MCF 10A (cell line): ENCODE results near the gene CTU2. TPM values are rescaled to one million over a fixed set of nuclear protein-coding genes. Genes with fewer than 3 reads are reported as not detected.
A peak's percentile ranks its signal among the peaks of the same experiment; 100 is the strongest.

Experiments used
- Bru-seq: library from RNA; stranded (reverse); fragments of 400-500 nt; gene quantifications from one replicate; lab custom pipeline; 2021; lab: Mats Ljungman, UMichigan
- BruChase-seq, 2 experiments: library from RNA; stranded (reverse); fragments of 400-500 nt; gene quantifications; one replicate each; lab custom pipeline; 2021; lab: Mats Ljungman, UMichigan
- BruUV-seq: library from RNA; stranded (reverse); fragments of 400-500 nt; replicated peaks from 2 replicates; lab custom pipeline; 2021; lab: Mats Ljungman, UMichigan
- CTCF ChIA-PET: fragments of 300-600 bp; sonication (Branson Sonifier 250); formaldehyde crosslinking; extraction: SDS; loops from one replicate; lab custom pipeline; 2021; ENCODE audit warnings: antibody characterized with exemption, inconsistent platforms; lab: Yijun Ruan, JAX
- POLR2A ChIA-PET: fragments of 300-600, 350-650 bp; sonication (Branson Sonifier 250); formaldehyde crosslinking; extraction: SDS; loops from one replicate; lab custom pipeline; 2020; ENCODE audit warnings: antibody characterized with exemption, inconsistent platforms; lab: Yijun Ruan, JAX
- DNase-seq: peaks from one replicate; pipeline ENCODE4 v3.0.0-alpha.2; 2018; ENCODE audit not compliant: unreplicated experiment
- H3K27ac Mint-ChIP-seq: one replicate; pipeline ENCODE4 v1.8.0; 2022; ENCODE audit warnings: mild to moderate bottlenecking, low read depth, mixed read lengths; ENCODE audit not compliant: unreplicated experiment
- H3K27me3 Mint-ChIP-seq: one replicate; pipeline ENCODE4 v1.8.0; 2022; ENCODE audit warnings: mixed read lengths; ENCODE audit not compliant: insufficient read depth, unreplicated experiment
- H3K36me3 Mint-ChIP-seq: one replicate; pipeline ENCODE4 v1.8.0; 2022; ENCODE audit warnings: mild to moderate bottlenecking, moderate library complexity, mixed read lengths; ENCODE audit not compliant: insufficient read depth, unreplicated experiment
- H3K4me1 Mint-ChIP-seq: one replicate; pipeline ENCODE4 v1.8.0; 2022; ENCODE audit warnings: mixed read lengths; ENCODE audit not compliant: insufficient read depth, unreplicated experiment
- H3K4me3 Mint-ChIP-seq: one replicate; pipeline ENCODE4 v1.8.0; 2022; ENCODE audit warnings: mild to moderate bottlenecking, moderate library complexity, mixed read lengths; ENCODE audit not compliant: unreplicated experiment
- H3K9me3 Mint-ChIP-seq: one replicate; pipeline ENCODE4 v1.8.0; 2022; ENCODE audit warnings: mixed read lengths; ENCODE audit not compliant: unreplicated experiment
- intact Hi-C: fragments of 100-400 bp; cut with micrococcal nuclease; formaldehyde crosslinking; loops from 2 replicates; pipeline ENCODE4 v1.14.1; 2022
- long read RNA-seq: library from polyadenylated mRNA; stranded (forward); transcript quantifications from one replicate; pipeline ENCODE4 v2.0.0, GENCODE V29; 2022
- total RNA-seq: library from RNA; stranded (reverse); gene quantifications from 2 replicates; pipeline ENCODE4 v1.2.3, GENCODE V29; 2022
- TF ChIP-seq, protein P1 (sequence below): fragments of 200-600 bp; IDR thresholded peaks from one replicate; pipeline ENCODE4 v1.8.0; 2022; ENCODE audit warnings: antibody characterized with exemption, mild to moderate bottlenecking; ENCODE audit not compliant: unreplicated experiment

Gene CTU2
- 26.9 and 40.8 TPM in 2 replicates for total RNA-seq
- percentile 43 among the genes with signal in this experiment for Bru-seq, nascent RNA
- percentile 48 among the genes with signal in this experiment for BruChase-seq, experiment 1, labeled RNA remaining after a 6-hour chase
- percentile 37 among the genes with signal in this experiment for BruChase-seq, experiment 2, labeled RNA remaining after a 2-hour chase
- long read RNA-seq, transcript CTU2-202 (15 exons, 1,751 nt) = major isoform, 38 of 55 reads
- long read RNA-seq, partial matches to known transcripts = 4 of 55 reads
- long read RNA-seq, other reads (novel, unspliced or antisense) = 12 of 55 reads

DNA sequence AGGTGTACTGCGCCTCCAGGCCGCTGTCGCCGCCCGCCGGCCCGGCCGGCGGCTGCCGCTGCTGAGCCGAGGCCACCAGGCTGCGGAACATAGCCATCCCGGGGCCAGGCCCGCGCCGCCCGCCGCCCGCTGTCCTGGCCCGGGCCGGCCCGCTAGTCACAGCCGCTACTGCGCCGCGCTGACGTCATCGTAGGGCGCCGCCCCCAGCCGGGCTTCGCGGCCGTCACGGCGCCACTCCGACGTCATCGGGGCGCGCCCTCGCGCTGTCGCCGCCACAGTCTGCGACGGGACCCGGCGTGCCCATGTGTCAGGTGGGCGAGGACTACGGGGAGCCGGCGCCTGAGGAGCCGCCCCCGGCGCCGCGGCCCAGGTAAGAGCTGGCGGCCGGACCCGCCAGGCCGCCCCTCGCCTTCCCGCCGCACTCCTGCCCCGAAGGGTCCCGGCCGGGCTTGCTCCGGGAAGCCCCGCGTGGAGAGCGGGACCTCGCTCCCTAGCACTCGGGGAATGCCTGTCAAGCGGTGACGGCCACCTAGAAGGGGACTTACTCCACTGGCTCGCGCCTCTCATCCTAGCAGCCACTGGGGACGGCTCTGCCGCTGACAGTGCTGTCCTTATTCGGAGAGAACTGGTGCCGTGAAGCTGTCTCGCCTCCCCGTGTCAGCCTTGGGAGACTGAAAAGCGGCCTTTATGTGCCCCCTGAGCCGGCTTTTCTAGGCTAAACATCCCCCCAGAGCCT lies at the start of gene CTU2, which contains the start of gene RNF166:
CTU2 (plus strand) TSS at position 275 of the 736 bp plus-strand sequence; CDS start at position 303, 28 bp downstream.
RNF166 (minus strand) TSS at position 180 of the 736 bp plus-strand sequence; CDS start at position 97, 83 bp downstream.
- no peaks in the 10 kb centered on the region for H3K27me3 Mint-ChIP-seq
- peak within 1 kb of the TSS; percentile 75 for H3K4me3 Mint-ChIP-seq
- H3K27ac Mint-ChIP-seq = peak within 1 kb of the TSS; percentile 73
- no TSS peak for BruUV-seq
- no peaks in the 10 kb centered on the region for H3K9me3 Mint-ChIP-seq
- H3K4me1 Mint-ChIP-seq = peaks cover 14% of the 10 kb centered on the region
- TF ChIP-seq, protein P1, sequence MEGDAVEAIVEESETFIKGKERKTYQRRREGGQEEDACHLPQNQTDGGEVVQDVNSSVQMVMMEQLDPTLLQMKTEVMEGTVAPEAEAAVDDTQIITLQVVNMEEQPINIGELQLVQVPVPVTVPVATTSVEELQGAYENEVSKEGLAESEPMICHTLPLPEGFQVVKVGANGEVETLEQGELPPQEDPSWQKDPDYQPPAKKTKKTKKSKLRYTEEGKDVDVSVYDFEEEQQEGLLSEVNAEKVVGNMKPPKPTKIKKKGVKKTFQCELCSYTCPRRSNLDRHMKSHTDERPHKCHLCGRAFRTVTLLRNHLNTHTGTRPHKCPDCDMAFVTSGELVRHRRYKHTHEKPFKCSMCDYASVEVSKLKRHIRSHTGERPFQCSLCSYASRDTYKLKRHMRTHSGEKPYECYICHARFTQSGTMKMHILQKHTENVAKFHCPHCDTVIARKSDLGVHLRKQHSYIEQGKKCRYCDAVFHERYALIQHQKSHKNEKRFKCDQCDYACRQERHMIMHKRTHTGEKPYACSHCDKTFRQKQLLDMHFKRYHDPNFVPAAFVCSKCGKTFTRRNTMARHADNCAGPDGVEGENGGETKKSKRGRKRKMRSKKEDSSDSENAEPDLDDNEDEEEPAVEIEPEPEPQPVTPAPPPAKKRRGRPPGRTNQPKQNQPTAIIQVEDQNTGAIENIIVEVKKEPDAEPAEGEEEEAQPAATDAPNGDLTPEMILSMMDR = no peak
- POLR2A ChIA-PET = interaction anchor here (1.0 to 2.6 kb wide), 10 partner anchors 10 to 151 kb away, joined by 3 to 12 read pairs (median 3); partner anchors contain the start of genes GALNS, MVD, PIEZO1 and TRAPPC2L
- intact Hi-C loops = no loop called here
- H3K36me3 Mint-ChIP-seq = peaks cover 9% of the 10 kb centered on the region
- peak; percentile 79 for DNase-seq
- CTCF ChIA-PET = interaction anchor here (0.5 to 1.9 kb wide), 3 partner anchors 31 to 466 kb away, joined by 3 to 8 read pairs (median 6); no protein-coding TSS in a partner anchor

DNA sequence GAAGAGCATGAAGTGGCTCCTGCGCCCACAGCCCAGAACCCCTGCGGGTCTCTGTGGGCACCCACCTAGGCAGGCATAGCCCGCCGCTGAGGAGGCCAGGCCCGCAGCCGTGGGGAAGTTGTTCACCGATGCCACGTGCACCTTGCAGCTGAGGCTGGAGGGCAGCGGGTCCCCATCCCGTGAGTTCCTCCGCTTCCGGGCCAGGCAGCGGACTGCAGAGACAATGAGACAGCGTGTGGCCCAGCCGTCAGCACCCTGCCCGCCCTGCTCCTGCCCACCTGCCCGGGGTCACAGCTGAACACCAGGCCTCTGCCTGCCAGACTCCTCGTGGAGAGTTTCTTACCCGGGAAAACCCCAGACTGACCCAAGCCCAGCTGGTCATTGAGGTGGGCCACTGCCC lies 48.9 kb upstream of the CTU2 start:
- CTCF ChIA-PET = no interaction called here
- TF ChIP-seq, protein P1 = no peak
- Mint-ChIP-seq H3K9me3 (no peaks in the 10 kb centered on the region), H3K27ac (no peak overlapping the region), H3K36me3 (peaks cover 12% of the 10 kb centered on the region), H3K27me3 (no peaks in the 10 kb centered on the region), H3K4me1 (no peaks in the 10 kb centered on the region), H3K4me3 (no peak overlapping the region)
- intact Hi-C loops = no loop called here
- POLR2A ChIA-PET = no interaction called here
- BruUV-seq = no TSS peak
- no peak for DNase-seq

DNA sequence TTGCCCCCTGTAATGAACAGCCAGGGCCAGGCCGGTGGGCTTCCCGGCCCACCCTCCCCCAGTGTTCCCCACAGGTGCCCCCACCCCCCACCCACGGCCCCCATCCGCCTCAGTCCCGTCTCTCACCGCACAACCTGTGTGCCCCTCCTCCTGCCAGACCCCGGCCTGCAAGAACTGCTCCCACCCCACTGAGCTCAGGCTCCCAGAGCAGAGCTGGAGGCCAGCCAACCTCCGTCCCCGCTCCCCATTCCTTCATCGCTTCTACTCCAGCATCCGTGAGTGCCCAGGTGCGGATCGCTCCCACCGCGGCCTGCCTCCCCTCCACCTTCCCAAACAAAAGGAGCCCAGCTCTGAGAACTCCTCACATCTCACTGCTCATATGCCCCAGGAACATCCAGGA lies 47.6 kb upstream of the CTU2 start:
- H3K27me3 Mint-ChIP-seq = no peaks in the 10 kb centered on the region
- H3K36me3 Mint-ChIP-seq = peaks cover 12% of the 10 kb centered on the region
- BruUV-seq = no TSS peak
- ChIA-PET POLR2A (no interaction called here), CTCF (interaction anchor here (0.6 kb wide), 1 partner anchor 34 kb away, joined by 3 read pairs; no protein-coding TSS in a partner anchor)
- DNase-seq = no peak
- no peak overlapping the region for H3K4me3 Mint-ChIP-seq
- no peaks in the 10 kb centered on the region for H3K9me3 Mint-ChIP-seq
- intact Hi-C loops = no loop called here
- H3K4me1 Mint-ChIP-seq = no peaks in the 10 kb centered on the region
- no peak overlapping the region for H3K27ac Mint-ChIP-seq
- TF ChIP-seq, protein P1 = no peak

DNA sequence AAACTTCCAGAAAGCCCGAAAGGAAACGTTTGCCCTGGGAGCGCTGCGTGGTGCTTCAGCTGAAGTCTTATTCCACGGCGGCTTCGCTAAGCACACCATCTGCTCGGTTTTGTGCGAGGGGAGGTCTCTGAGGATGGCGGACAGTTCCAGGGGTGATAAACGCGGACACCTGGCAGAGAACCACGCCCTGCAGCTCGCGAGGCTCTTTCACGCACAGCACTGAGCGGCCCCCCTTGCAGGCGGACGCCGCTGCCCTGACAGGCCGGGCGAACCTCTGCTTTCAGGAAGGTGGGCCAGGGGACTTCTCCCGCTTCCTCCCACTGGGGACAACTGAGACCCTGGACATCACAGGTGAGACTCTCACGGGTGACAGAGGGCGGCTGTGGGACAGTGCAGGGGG lies 47.1 kb upstream of the CTU2 start:
- CTCF ChIA-PET = interaction anchor here (0.6 kb wide), 1 partner anchor 34 kb away, joined by 3 read pairs; no protein-coding TSS in a partner anchor

More for the DNA sequence above, 47.1 kb upstream of the CTU2 start:
- DNase-seq = no peak
- intact Hi-C loops = no loop called here
- no TSS peak for BruUV-seq
- peaks cover 12% of the 10 kb centered on the region for H3K36me3 Mint-ChIP-seq
- H3K9me3 Mint-ChIP-seq = no peaks in the 10 kb centered on the region
- TF ChIP-seq, protein P1 = no peak
- POLR2A ChIA-PET = no interaction called here
- no peak overlapping the region for H3K4me3 Mint-ChIP-seq
- H3K27ac Mint-ChIP-seq = no peak overlapping the region
- H3K4me1 Mint-ChIP-seq = no peaks in the 10 kb centered on the region
- H3K27me3 Mint-ChIP-seq = no peaks in the 10 kb centered on the region
